Amygdala (tissue), 56 donors: ENCODE data around the gene PAK5.

Experiments
- DNase-seq, 56 donors: peaks; one replicate each; lab custom pipeline; 2025; lab: John Stamatoyannopoulos, UW

PAK5 gene

GRCh38 chr20:9627219-9627618 is 211.7 kb downstream of the PAK5 start:
- DNase-seq: no peak

GRCh38 chr20:9626357-9626756 is 212.5 kb downstream of the PAK5 start:
- DNase-seq: no peak

GRCh38 chr20:9617940-9618339 is 220.9 kb downstream of the PAK5 start:
- peak in 23 of 56 donors; percentile 2 to 52 (median 17) for DNase-seq

GRCh38 chr20:9616833-9617461 is 221.9 kb downstream of the PAK5 start:
- DNase-seq: peak in 34 of 56 donors; percentile 5 to 79 (median 34)

GRCh38 chr20:9616455-9616805 is 222.4 kb downstream of the PAK5 start:
- no peak for DNase-seq

GRCh38 chr20:9615766-9616454 is 223.0 kb downstream of the PAK5 start:
- no peak for DNase-seq

- DNase-seq: no peak
These were observed 223.8 kb downstream of the PAK5 start for GRCh38 chr20:9615118-9615517.

- DNase-seq: no peak
These were observed 225.0 kb downstream of the PAK5 start for GRCh38 chr20:9613871-9614270.

GRCh38 chr20:9611921-9612320 is 227.0 kb downstream of the PAK5 start:
- no peak for DNase-seq

- no peak for DNase-seq
These were observed 228.2 kb downstream of the PAK5 start for GRCh38 chr20:9610665-9611064.

- peak in 38 of 56 donors; percentile 2 to 87 (median 36) for DNase-seq
These were observed 228.9 kb downstream of the PAK5 start for GRCh38 chr20:9609887-9610502.

GRCh38 chr20:9608639-9609340 is 230.1 kb downstream of the PAK5 start:
- no peak for DNase-seq

- DNase-seq: no peak
These were observed 236.1 kb downstream of the PAK5 start for GRCh38 chr20:9602847-9603183.

GRCh38 chr20:9600562-9600961 is 238.3 kb downstream of the PAK5 start:
- DNase-seq: no peak

- DNase-seq: no peak
These were observed 241.3 kb downstream of the PAK5 start for GRCh38 chr20:9597547-9597946.

GRCh38 chr20:9595763-9596162 is 243.1 kb downstream of the PAK5 start:
- DNase-seq: no peak

GRCh38 chr20:9594284-9594875 is 244.5 kb downstream of the PAK5 start:
- DNase-seq: no peak

- DNase-seq: no peak
These were observed 246.5 kb downstream of the PAK5 start for GRCh38 chr20:9592419-9592818.

GRCh38 chr20:9591080-9591479 is 247.8 kb downstream of the PAK5 start:
- DNase-seq: no peak

GRCh38 chr20:9590189-9590588 is 248.7 kb downstream of the PAK5 start:
- DNase-seq: no peak

GRCh38 chr20:9588706-9589105 is 250.2 kb downstream of the PAK5 start:
- no peak for DNase-seq
